NCI-H524 treated with DMSO at 0.1 percent for 48 hours (cell line): ENCODE data around the gene VWA8.
A peak's percentile ranks its signal among the peaks of the same experiment; 100 is the strongest.
"Not testable (repeated sequence)": the region's sequence is repeated elsewhere in the genome, so short reads cannot be mapped to it uniquely, and the experiment has no call there.

Experiments
- DNase-seq: peaks from one replicate; lab custom pipeline; 2025; lab: John Stamatoyannopoulos, UW

VWA8 gene

DNA sequence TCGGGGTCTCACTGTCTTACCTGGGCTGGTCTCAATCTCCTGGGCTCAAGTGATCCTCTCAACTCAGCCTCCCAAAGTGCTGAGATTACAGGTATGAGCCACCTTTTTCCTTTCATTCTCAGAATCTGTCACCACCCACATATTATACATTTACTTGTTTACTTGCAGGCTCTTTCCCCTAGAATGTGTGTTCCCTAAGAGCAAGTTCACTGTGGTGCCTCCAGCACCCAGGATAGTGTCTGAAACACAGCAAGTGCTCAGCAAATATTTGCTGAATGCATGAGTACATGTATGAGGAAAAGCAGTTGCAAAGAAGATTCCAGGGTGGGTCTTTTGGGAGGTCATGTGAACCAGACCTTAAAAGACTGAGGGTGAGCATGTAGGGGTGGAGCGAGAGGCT, 406.7 kb downstream of the VWA8 start:
- no peak for DNase-seq

DNA sequence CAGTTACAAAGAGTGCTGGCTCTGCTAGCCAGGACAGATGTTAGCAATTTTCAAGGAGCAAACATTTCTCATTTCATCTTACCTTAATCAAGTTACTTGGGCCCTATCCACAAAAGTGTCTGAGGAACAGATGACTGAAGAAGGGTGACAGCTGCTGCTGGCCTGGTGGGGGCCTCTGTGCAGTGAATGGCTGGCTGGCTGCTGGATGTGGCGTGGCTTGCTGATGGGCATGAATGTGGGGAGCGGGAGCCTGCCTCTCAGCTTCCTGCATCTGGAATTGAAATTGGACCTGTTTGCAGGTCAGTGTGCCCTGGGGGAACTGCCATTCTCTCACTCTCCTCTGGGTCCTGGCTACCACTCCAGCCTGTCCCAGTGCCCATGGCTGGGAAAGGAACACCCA, 408.9 kb downstream of the VWA8 start:
- peak; percentile 63 for DNase-seq

DNA sequence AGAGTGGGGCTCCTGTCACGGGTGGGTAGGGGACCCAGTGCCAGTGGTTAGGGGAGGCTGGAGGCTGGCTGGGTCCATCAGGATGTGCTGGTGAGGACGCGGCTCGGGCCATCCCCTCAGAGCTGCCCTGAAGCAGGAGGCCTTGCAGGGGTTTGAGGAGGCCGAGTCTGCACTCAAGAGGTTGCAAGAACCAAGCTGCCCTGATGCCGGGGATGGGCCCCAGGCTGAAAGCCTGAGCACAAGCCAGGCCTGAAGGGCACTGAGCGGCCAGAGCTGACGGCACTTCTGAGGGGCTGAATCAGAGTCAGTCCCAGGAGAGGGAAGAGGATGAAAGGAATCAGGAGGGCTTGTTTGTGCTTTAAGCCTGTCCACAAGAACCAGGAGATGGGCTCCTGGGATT, 410.6 kb downstream of the VWA8 start:
- DNase-seq: no peak

DNA sequence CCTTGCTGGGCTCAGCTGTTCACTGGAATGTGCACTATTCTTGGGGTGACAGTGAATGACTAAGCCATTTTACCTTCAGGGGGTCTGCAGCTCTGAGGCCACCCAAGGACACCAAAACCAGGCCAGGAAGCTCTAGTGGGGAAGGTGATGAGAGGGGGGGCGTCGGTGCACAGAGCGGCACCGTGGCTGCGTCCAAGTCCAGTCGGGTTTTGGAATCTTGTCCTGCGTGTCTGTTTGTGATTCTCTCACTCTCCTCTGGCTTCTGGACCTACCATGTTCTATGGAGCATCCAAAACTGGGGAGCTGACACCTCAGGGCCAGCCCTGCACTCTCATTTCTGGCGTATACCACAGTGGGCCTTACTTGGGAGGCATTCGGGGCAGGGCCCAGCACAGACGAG, 411.4 kb downstream of the VWA8 start:
- no peak for DNase-seq

DNA sequence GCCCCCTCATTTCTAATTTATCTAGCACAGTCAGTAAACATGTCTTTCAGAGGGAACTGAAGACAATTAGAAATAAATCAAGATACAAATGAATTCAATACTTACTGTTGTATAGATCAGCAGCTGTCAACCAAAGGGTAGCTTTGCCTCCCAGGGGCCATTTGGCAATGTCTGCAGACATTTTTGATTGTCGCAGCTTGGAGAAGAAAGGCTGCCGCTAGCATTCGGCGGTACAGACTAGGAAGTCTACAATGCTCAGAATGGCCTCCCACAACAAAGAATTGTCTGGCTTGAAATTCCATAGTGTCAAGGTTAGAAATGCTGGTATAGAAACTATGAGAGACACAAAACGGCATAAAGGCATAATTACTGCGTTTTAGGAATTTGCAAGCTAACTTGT, 412.0 kb downstream of the VWA8 start:
- DNase-seq: no peak

DNA sequence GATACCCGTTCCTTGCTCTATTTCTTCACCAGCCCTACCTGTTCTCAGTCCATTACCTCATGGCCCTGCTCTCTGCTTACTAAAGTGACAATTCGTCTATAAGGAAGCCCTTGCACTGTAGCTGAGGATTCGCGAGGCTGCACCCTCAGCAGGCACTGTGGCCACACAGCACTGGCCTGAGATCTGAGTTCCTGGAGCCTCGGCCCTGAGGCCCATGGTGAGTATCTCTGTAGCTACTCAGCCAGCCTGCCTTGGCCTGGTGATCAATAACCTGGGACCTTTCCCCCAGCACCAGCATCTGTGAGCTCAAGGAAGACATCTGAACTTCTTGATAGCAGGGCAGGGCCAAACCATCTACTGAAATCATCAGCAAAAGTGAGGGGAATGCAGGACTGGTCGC, 412.9 kb downstream of the VWA8 start:
- DNase-seq: no peak

DNA sequence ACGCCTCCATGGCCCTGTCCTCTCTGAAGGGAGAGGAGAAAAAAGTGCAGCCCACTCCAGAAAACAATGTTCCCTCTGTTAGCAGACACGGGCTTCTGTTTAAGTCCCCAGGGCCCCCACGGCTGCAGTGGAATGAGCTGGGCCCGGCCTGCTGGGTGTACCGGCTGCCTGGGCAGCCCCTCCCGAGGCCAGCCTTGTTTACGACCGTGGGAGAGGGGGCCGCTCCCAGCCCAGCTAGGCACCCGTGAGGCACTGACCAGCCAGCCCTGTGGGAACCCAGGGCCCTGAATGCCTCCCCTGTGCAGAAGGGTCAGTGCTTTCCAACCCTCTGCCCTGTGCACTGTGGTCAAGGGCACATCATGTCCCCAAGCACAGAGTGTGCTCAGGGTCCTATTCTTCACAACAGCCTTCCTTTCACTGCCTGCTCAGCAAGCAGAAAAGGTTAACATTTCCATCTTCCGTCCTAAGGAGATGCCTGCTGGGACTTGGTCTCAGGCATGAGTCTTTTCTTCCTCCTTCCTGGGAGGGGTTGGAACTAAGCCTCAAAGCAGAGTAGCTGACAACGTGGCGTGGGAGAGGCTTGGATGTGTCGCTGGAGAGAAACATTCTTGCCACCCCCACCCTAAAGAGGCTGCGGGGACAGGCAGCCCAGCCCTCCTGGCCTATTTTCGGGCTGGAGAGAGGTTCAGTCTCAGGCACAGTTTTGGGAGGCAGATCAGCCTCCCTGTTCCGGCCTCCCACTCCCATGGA, 413.5 kb downstream of the VWA8 start:
- no peak for DNase-seq

DNA sequence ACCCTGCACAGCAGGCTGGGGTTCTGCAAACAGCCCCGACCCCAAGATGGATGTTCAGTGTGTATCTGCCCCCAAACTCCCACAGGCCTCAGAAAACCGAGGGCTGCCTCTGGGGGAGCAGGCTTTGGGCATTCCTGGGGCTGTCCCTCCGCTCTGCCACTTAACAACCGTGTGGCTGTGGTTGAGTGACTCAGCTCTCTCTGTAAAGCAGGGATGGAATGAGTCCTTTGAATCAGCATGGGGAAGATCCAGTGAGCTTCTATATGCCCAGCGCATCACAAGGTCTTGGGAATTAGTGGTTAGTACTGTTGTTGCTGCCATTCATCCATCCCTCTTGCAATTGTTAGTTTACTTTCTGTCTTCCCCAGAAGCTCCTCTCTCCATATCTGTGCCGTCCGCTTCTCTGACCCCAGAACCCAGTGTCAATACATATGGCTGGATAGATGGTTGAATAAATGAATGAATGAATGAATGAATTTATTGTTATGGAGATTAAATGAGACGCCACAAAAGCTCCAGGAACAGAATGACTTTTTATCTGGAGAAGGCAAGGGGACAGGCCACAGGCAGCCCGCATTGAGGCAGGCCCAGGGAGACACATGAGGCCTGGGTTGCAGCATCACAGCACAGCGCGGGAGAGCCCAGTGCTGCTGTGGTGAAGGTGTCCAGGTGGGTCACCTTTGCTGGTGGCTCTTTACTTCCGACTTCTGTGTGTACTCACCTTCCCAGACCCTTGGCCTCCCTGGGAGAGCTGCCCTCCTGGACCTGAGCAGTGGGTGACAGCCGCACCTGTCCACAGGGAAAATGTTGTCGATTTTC, 414.3 kb downstream of the VWA8 start:
- DNase-seq: no peak

DNA sequence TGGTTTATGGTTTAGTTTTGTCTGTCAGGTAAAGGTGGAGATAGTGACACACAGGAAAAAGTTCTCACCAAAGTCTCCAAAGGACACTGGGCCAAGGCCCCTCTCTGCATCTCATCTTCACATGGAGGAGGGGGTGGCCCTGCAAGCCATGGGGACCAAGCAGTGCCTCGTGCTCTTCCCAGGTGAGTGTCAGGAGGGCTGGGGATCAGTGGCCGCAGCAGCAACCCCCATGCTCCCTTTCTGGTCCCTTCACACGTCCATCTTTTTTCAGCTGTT, 415.5 kb downstream of the VWA8 start:
- DNase-seq: no peak

DNA sequence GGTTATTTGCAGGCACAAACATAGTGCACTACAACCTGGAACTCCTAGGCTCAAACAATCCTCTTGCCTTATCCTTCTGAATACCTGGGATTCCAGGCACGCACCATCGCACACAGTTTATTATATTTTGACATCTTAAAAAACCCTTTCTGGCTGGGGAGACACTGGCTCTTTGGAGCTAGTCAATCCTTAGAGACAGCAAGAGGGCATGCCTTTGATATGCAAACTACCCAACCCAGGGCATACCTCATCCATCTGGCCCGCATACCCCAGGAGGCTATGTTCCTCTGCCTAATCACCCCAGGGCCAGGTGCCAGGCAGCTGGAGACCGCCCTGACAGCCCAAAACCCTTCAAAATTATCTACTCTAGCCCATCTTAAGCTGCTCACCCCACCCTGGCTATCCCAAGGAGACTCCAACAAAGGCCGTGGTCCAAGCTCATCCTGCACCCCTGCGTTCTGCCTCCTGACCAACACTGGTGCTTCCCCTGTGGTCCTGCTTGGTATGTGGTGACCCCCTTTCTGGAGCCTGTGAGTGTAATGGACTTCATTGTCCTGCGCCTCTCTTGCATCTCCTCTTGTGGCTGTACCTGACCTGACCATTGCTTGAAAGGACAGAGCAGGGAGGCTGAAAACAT, 417.1 kb downstream of the VWA8 start:
- no peak for DNase-seq

DNA sequence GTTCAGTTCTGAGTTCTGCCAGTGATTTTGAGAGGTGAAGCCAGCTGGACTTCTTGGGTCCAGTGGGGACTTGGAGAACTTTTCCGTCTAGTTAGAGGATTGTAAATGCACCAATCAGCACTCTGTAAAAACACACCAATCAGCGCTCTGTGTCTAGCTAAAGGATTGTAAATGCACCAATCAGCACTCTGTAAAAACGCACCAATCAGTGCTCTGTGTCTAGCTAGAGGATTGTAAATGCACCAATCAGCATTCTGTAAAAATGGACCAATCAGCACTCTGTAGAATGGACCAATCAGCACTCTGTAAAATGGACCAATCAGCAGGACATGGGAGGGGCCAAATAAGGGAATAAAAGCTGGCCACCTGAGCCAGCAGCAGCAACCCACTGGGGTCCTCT, 418.1 kb downstream of the VWA8 start:
- DNase-seq: not testable (repeated sequence)

DNA sequence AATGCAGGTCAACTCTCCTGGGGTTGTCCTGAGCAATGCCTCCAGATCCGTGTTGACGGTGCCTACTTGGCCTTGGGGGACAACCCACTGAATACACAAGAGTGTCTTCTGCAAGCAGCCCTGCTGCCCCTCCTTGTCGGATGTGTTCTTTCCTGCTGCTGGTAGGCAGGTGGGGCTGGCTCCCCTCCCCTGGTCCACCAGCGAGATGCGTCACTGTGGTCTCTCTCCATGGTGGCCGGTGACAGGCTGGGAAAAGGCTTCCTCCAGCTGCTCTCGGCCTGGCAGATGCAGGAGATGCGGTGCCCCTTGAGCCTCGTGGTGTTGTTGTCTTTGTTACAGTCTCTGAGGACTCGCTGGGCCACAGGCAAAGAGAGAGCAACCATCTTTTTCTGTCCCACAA, 418.6 kb downstream of the VWA8 start:
- no peak for DNase-seq

DNA sequence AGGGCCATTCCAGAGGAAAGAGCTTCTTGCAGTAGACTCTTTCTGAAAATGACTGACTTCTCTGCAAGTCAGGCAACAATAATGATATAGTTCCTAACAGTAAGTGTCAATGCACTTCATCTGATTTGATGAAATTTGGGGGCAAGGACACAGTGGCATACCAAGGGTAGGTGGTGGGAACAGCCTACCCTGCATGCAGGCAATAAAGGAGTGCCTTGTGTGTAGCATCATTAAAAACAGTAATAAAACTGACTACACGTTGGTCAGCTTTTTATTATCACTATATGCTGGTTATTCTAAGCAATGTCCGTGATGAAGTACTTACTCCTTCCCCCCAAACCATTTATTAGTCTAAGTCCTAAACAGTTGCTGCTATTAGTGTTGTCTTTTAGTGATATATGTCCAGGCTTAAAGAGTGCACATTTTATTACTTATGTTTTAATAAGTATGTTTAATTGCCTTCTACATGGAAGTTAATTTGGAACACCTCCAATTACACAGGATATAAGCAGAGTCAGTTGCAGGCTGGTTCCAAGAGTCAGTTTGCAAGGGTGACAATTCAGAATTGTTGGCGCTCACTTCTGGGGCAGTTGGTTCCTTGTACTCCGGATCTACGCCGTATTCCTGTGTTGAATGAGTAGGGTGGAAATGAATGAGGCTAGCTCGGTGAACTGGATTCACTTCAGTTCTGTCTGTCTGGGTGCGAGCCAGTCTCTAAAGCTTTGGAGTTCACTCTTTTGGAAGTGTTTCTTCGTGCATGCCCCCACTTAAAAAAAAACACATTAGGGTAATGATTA, 419.6 kb downstream of the VWA8 start:
- no peak for DNase-seq

DNA sequence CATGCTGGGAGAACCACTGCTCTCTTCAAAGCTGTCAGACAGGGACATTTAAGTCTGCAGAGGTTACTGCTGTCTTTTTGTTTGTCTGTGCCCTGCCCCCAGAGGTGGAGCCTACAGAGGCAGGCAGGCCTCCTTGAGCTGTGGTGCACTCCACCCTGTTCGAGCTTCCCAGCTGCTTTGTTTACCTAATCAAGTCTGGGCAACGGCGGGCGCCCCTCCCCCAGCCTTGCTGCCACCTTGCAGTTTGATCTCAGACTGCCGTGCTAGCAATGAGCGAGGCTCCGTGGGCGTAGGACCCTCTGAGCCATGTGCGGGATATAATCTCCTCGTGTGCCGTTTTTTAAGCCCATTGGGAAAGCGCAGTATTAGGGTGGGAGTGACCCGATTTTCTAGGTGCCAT, 420.7 kb downstream of the VWA8 start:
- not testable (repeated sequence) for DNase-seq

DNA sequence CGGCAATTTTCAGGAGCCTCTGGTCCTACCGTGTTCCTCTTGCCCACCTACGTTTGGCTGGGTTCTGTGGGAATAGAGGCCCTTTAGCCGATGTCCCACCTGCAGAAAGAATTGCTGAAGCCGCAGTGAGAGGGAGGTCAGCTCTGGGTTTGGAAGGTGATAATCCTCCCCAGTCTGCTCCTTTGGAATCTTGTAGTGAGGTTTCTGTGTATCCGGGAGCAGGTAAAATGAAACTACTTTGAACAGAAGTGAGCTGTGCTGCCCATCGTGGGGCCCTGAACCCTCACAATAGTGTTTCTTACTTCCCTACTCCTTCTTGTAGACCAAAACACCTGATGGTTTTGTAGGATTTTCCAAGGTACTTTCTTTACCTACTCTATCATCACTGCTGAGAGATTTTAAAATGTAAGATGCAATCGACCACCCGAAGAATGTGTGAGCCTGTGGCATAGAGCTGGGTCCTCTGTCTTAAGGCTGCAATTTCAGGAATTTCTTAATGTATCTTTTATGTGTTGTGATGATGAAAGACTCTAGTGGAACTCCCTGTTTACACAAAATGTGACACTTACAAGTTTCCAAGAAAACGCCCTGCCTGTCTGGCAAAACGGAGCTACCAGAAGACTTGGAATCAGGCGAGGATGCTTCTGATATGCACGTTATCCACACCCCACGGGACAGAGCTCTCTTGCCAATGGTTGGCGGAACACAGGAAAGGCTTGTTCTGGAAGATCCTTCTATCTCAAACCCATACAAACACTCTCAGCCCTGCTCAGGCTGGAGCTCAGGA, 427.4 kb downstream of the VWA8 start:
- DNase-seq: no peak

DNA sequence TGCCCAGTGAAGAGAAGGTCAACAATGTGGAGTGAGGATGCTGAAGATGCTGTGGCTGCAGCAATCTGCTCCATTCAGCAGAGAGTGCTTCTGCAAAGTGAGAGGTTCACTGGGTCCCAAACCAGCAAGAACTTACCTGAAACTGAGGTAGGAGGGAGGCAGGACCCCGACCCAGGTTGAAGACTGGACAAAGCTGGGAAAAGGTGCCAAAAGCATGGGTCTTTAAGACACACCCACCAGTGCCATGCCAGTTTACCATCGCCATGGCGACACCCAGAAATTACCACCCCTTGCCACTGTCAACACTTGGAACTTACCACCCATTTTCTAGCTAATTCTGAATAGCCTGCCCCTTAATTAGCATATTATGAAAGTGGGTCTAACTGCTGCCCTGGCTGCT, 432.9 kb downstream of the VWA8 start:
- no peak for DNase-seq

DNA sequence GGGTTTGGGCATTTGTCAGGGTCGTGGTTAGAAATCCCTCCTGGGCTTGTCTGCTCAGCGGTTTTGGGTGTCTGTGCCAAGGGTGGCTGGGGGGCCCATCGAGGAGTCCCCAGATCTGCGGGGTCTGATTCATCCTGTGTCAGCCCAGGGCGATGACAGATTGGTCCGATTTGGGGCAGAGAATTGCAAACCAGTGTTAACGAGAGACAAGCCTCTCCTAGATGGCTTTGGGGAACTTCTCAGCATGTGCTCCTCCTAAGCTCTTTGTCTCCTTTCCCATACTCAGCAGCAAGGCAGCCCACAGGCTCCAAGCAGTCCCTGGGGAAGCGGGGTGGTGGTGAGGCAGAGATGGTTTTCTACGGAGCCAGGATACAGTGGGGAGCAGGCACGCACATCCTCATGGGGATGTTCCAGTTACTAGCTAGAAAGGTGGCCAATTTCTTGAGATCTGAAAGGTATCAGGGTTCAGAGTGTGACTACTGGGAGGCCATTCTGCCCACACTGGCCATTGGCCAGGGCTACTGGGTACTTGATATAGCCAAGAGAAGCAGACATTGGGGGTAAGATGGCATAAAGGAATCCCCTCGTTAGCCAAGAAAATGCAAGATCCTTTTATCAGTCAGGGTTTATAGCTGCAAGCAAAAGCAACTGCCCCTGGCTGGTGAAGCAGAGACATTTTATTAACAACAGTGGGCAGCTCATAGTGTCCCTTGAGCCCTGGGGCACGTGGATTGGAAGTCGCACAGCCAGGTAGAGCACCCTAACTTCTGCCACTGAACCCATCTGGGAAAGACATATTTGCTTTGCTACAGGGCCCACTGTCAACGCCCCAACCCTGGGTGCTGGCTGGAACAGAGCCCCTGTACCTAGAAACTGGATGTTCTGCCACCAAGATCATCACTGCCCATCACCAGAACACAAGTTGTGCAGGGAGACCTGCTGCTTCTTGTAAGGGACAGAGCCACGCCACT, 440.0 kb downstream of the VWA8 start:
- DNase-seq: no peak

DNA sequence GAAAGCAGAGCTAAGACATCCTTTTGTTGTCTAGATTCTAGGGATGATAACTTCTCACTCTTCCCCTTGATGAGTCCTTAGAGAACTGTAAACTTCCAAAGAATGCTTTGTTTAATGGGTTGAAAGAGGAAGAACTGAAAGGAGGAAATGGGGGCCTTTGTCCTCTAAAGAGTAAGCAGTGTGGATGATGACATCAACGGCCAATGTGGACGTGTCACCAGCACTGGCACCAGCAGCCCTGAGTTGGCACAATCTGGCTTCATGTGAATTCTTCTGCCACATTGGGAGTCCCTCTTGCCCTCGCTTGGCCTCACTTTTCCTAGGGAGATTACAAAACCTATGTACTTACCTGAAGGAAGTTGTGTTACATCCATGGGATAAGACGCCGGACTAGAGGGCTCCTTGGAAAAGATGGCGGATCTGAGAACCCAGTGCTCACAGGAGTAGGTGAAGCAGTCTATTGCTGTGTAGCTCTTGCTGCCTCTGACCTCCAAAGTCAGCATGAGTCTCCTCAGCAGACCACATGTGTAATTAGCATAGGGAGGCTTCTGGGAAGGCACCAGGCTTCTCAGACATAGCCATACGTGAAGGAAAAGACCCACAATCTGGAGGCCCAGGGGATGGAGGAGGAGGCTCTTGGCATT, 440.8 kb downstream of the VWA8 start:
- no peak for DNase-seq
